GM21576 (cell line): Measurements from ENCODE around the gene RNF44.

ENCODE experiments used
- ATAC-seq: cut with Tn5 transposase; IDR thresholded peaks from one replicate; pipeline ENCODE4 v1.9.1; 2021; ENCODE audit warnings: mild to moderate bottlenecking, moderate library complexity; ENCODE audit not compliant: unreplicated experiment

Gene RNF44

DNA sequence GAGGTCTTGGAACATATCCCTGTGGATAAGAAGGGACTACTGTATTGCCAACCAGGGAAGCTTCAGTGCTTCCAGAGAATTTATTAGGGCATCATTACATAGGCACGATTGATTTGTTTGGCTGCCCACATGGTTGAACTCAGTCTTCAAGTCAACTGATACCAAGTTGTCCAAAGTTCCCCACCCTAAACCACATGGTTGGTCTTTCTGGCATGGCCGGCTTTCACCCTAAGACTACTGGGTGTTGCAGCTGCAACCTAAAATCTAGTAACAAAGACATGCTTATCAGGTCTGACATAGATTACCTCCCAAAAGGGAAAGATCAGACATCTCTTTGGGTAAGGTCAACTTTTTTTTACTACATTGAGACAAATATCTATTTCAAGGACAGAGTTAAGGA is 52.0 kb downstream of the RNF44 start:
- ATAC-seq: no peak

GRCh38 chr5:176481711-176482110 is 55.5 kb downstream of the RNF44 start:
- no peak for ATAC-seq
